GM21381 (cell line): ENCODE data around the gene RHOT2.

Experiments used
- ATAC-seq: cut with Tn5 transposase; IDR thresholded peaks from one replicate; pipeline ENCODE4 v1.9.1; 2021; ENCODE audit warnings: mild to moderate bottlenecking, moderate library complexity; ENCODE audit not compliant: unreplicated experiment

The RHOT2 gene

GRCh38 chr16:695355-696089, 27.6 kb downstream of the RHOT2 start:
- no peak for ATAC-seq

GRCh38 chr16:698911-699671, 31.2 kb downstream of the RHOT2 start:
- ATAC-seq, result no peak

GRCh38 chr16:700684-701584, 33.0 kb downstream of the RHOT2 start:
- no peak for ATAC-seq

GRCh38 chr16:702341-702740, 34.4 kb downstream of the RHOT2 start:
- ATAC-seq, result no peak

- no peak for ATAC-seq
Observed at GRCh38 chr16:703406-703805, 35.5 kb downstream of the RHOT2 start.

GRCh38 chr16:704047-704446, 36.1 kb downstream of the RHOT2 start:
- ATAC-seq, result no peak

- no peak for ATAC-seq
Observed at GRCh38 chr16:704552-705380, 36.8 kb downstream of the RHOT2 start.

GRCh38 chr16:705431-706188, 37.7 kb downstream of the RHOT2 start, which contains the start of gene FBXL16:
TSS of gene FBXL16 (minus strand) at chr16:705801. CDS start at chr16:697405, 8,396 bp downstream.
- no peak for ATAC-seq

- no peak for ATAC-seq
Observed at GRCh38 chr16:706189-707061, 38.5 kb downstream of the RHOT2 start.

GRCh38 chr16:707062-707538, 39.2 kb downstream of the RHOT2 start:
- ATAC-seq, result no peak

GRCh38 chr16:708019-708418, 40.1 kb downstream of the RHOT2 start:
- ATAC-seq, result no peak

GRCh38 chr16:708959-709358, 41.0 kb downstream of the RHOT2 start:
- no peak for ATAC-seq

GRCh38 chr16:709566-710499, 41.9 kb downstream of the RHOT2 start:
- ATAC-seq, result no peak

- no peak for ATAC-seq
Observed at GRCh38 chr16:710500-711075, 42.7 kb downstream of the RHOT2 start.

GRCh38 chr16:711084-711483, 43.2 kb downstream of the RHOT2 start:
- no peak for ATAC-seq

GRCh38 chr16:711548-712320, 43.8 kb downstream of the RHOT2 start:
- ATAC-seq, result no peak
